ENCODE measurements around the gene ARHGAP27.

The ARHGAP27 gene

DNA sequence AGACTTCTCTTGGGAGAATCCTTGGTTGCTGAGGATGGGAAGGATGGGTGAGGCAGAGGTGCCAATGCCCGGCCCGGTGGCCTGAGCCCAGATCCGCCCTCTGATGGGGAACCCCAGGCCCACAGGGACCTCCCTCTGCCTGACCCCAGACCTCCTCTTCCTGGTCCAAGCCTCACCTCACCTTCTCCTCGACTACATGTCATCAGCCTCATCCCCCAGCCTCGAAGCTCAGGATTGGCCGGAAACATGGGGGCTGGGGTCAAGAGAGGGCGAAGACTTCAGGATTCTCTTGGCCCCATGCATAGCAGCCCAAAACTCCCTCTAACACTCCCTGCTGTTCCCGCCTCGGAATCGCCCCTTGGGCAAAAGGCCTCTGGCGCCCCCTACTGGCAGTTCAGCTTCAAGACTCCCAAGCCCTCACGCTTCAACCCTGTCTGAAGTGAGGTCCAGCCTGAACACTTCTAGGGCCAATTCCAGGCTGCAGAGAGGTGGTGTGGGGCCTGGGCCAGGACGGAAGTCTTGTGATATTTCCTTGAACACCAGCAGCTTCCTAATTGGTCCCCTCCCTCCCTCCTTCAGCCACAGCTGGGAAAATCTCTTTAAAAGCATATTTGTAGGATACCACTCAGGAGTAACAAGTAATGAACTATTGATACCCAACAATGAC lies 47.2 kb downstream of the ARHGAP27 start:
- DNase-seq (ENCODE audit: low read depth in 2 of 2) = peak; percentile 78 to 92

DNA sequence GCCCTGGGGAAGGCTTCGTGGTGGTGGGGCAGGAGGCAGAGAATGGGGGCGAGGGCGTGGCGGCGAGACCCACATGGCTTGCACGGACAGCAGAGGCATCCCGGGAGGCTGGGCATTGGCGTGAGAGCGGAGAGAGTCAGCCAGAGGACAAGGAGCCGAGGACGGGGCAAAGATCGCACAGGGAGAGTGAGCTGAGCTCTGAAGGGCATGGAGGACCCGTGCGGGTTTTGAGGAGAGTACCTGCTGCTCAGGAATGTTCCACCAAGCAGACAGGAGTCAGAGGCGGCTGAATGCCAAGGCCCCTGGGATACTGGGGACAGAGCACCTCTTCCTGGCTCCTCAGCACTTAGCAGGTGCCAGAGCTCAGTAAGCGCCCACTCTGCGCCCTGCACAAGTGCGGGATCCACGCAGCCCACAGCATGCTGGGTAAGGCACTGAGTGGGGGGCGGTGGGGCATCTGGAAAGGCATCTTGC lies 47.8 kb downstream of the ARHGAP27 start:
- DNase-seq (ENCODE audit: low read depth in 2 of 2) = no peak

DNA sequence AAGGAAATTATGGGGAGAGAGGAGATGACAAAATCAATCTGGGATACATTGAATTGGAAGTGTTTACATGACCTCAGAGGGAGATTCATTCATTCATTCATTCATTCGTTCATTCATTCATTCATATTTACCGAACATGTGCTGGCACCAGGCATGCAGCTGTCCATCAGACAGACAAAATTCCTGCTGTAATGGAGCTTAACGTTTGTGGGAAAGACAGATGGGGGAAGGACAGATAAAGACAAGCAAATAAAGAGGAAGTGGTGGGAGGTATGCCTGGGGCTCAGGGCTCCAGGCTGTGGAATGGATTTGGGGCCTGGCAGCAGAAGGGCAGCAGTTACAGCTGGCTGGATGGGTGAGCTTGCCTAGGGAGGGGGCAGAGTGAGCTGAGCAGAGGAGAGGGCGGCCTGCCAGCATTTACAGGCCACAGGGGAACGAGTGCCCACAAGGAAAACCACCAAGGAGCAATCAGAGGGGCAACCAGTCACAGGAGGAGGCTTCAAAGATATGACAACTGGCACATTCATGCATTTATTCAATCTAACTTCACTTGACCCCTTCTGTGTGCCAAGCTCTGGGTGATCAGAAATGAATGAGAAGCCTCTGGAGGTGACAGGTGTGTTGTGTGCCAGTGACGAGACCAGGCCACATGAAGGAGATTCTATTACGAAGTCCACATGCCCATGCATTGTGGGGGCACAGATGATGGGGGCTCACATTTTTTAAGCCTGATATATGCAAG lies 48.5 kb downstream of the ARHGAP27 start:
- DNase-seq (ENCODE audit: low read depth in 2 of 2) = no peak

DNA sequence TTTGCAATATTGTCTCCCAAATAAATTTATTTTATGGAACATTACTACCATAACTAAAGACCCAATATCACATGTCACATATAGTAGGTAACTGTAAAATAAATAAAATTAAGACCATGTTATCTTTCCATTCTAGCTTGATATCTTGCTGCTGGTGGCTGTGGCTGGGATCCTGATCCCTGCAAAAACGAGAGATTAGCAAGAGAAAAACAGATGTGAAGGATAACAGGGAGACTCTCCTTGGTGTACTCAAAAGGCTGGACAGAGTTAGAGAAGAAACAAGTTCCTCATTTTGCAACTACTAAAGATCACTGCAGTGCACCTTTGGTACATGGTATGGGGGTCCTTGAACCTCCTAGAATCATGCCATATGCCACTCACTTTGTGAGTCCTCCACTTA lies 49.7 kb downstream of the ARHGAP27 start:
- no peak for DNase-seq (ENCODE audit: low read depth in 2 of 2)

DNA sequence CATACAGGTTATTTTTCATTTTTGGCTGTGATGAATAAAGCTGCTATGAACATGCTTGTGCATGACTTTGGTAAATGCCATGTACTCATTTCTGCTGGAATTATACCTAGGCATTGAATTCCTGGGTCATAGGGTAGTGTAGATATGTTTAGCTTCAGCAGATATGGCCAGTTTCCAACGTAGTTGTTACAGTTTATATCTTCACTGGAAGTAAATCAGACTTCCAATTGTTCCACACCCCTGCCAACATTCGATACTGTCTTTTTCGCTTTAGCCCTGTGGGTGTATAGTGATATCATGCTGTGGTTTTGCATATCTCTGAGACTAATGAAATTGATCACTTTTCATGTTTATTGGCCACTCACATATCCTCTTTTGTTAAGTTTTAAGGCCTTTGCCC lies 50.4 kb downstream of the ARHGAP27 start:
- DNase-seq (ENCODE audit: low read depth in 2 of 2) = no peak

DNA sequence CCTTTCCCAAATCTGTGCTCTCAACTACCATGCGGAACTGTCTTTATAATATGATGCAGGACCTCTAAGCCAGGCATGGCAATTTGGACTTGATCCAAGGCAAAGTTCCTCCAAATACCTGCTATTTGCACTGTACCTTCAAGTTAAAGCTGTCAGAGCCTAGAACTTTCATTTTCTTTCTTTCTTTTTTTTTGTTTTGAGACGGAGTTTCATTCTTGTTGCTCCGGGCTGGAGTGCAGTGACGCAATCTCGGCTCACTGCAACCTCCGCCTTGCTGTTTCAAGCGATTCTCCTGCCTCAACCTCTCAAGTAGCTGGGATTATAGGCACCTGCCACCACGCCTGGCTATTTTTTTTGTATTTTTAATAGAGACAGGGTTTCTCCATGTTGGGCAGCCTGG lies 51.7 kb downstream of the ARHGAP27 start:
- DNase-seq (ENCODE audit: low read depth in 2 of 2) = no peak

DNA sequence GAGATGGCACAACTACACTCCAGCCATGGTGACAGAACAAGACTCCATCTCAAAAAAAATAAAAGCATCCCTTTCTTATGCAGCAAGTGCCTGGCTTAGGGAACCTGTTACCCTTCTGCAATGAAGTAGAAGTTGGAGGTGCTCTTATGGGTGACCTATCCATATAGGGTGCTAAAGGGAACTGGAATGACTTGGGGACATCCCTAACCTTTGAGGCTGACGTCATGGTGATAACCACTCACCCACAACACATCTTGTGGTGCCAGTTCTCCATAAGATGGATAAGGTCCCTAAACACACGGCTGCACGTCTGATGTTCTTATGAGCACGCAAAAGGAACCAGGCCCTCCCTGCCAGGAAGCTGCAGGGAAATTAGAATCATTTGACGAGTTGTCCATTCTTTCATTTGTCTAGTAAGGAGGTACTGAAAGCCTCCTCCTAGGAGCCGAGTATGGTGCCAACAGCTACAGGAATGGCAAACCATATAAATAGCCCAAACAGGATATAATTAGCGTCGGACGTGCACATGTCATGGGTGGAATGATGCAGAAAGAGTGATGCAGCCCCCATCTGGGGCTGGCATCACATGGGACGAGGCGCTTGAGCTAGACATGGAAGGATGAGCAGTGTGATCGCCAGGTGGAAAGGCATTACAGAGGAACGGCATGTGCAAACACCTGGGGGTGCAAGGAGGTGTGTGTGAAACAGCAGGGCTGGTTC lies 52.5 kb downstream of the ARHGAP27 start:
- DNase-seq (ENCODE audit: low read depth in 2 of 2) = no peak

DNA sequence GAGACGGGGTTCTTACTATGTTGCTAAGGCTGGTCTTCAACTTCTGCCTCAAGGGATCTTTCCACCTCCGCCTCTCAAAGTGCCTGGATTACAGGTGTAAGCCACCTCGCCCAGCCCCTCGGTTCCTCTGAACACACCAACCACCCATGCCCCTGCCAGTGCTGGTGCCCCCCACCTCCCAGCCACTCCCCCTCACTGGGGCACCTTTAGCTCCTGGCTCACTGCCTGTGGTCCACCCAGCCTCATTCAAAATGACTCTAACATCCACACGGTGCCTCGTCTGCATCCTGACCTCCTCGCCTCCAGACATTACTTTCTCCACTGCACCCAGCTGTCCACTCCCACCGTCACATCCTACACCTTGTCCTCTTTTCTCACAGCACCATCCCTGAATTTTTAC lies 55.3 kb downstream of the ARHGAP27 start:
- no peak for DNase-seq (ENCODE audit: low read depth in 2 of 2)

DNA sequence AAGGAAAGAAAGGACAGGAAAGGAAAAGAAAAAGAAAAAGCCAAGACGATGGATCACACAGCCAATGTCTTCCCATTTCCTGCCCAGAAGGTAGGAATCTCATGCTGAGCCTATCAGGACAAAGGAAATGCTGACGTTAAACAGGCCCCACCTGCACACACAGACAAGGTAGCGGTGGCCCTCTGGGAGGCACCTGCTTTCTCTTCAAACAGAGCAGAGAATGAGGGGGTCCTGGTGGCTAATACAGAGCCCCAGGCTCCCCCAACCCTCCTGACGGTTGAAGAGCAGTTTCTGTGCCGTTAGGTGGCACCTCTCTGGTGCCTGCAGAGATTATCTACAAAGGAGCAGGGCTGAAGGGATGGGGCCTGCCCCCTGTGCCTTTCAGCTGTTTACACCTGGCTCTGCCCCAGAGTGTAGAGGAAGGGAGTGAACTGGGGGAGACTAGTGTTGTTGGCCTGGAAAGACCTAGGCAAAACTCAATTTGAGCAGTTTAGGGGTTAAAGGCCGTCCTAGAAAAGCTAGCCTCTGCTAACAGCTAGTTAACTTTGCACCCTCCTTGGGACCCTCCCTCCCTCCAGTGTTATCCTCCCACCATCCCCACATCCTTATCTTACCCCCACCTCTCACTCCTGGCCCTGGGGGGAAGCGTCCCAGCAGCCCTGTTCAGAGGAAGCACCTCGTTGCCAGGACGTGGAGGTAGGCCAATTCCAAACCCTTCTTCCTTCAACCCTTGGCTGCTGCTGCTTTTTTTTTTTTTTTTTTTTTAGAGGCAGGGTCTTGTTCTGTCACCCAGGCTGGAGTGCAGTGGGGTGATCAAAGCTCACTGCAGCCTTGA lies 56.3 kb downstream of the ARHGAP27 start:
- no peak for DNase-seq (ENCODE audit: low read depth in 2 of 2)

DNA sequence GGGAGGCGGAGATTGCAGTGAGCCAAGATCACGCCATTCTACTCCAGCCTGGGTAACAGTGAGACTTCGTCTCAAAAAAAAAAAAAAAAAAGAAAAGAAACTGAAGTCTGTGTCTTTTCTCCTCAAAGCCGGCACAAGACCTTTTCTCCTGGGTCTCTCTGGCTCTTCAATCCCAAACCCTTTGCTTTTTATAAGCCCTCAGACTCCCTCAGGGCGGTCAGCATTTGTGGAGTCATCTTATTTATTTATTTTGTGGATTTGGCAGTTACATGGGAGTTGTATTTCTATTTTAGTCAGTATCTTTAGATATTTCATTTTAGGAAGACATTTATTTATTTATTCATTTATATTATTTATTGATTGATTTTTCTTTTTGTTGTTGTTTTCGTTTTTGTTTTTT lies 58.2 kb downstream of the ARHGAP27 start:
- DNase-seq (ENCODE audit: low read depth in 2 of 2) = no peak

DNA sequence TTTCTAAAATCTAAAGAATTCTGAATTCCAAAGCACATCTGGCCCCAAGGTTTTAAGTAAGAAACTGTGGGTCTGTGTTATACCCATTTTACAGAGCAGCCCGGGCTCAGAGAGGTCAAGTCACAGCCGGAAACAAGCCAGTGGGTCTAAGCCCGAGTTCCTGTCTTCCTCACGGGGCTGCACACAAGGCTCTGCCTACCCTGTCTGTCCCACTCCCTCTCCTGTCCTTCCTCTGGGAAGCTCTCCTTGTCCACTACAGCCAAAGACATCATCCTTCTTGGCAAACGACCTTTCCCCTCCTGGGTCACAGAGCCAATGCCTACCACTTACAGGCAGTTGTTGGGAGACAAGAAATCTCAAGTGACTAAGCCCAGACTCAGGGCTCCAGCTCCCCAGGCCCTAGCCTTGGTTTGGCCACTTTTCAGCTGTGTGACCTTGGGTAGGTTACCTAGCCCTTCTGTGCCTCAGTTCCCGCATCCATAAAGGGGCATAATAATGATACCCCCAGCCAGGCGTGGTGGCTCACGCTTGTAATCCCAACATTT lies 60.3 kb downstream of the ARHGAP27 start:
- no peak for DNase-seq (ENCODE audit: low read depth in 2 of 2)

DNA sequence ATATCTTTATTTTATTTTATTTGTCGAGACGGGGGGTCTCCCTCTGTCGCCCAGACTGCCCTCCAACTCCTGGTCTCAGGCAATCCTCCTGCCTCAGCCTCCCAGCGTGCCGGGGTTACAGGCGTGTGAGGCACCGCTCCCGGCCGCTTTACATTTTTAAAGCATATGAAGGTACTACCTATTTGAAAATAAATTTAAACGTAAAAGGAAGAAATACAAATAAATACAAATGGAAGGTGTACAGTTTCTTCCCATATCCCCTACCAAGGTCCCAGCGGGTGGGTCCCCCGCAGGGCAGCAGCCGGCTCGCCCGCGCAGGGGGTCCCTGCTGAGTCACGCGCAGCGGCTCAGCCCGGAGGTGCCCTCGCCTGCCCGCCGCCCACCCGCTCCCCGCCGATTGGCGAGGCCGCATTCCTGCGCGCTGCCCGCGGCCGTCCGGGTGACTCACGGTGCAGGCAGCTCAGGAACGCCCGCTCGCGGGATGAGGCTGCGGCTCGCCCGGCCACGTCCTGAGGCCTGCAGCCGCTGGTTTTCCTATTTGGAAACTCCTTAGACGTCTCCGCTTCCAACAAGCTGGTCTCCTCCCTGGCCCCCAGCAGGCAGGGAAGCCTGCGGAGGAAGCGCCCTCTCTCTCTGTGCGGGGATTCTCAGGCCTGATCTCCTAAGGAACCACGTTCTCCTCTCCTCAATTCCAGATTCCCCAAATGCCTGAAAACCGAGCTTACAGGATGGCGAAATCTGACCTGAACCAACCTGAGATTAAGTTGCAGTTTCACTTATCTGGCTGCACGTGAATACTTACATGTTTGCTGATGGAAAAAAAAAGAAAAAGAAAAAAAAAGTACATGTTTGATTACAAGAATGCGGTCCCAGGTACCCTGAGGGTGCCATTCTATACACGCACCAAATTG lies 61.0 kb downstream of the ARHGAP27 start:
- DNase-seq (ENCODE audit: low read depth in 2 of 2) = no peak

DNA sequence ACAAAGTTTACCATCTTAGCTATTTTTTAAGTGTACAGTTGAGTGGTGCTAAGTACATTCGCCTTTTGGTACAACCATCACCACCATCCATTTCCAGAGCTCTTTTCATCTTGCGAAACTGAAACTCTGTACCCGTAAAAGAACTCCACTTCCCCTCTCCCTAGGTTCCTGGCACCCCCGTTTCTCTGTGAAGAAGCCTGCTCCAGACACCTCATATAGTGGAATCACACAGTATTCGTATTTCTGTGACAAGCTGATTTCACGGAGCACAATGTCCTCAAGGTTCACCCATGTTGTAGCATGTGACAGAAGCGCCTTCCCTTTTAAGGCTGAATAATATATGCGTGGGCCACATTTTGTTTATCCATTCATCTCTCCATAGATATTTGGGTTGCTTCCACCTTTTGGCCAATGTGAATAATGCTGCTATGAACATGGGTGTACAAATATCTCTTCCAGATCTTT lies 61.7 kb downstream of the ARHGAP27 start:
- no peak for DNase-seq (ENCODE audit: low read depth in 2 of 2)

DNA sequence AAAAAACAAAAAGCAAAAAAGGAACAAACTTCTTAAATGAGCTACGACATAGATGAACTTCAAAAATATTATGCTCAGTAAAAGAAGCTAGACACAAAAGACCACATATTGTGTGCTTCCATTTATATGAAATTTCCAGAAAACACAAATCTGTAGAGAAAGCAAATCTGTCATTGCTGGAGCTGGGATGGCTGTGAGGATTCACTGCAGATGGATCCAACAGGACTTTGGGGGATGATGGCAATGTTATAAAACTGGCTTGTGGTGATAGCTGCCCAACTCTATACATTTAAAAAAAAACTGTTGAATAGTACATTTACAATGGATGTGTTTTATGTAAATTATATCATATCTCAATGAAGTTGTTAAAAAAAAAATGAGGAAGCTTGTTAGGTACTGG lies 63.2 kb downstream of the ARHGAP27 start:
- no peak for DNase-seq (ENCODE audit: low read depth in 2 of 2)

DNA sequence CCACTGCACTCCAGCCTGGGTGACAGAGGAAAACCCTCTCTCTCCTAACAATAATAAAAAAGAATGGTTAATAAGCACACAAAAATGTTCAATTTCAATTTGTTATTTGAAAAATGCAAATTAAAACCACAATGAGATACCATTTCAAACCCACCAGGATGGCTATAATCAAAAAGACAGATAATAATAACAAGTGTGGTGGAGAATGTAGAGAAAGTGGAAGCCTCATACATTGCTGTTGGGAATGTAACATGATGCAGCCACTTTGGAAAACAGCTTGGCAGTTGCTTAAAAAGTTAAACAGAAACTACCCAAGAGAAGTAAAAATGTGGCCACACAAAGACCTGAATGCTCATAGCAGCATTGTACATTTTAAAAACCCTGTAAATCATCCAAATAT lies 64.0 kb downstream of the ARHGAP27 start:
- DNase-seq (ENCODE audit: low read depth in 2 of 2) = no peak

DNA sequence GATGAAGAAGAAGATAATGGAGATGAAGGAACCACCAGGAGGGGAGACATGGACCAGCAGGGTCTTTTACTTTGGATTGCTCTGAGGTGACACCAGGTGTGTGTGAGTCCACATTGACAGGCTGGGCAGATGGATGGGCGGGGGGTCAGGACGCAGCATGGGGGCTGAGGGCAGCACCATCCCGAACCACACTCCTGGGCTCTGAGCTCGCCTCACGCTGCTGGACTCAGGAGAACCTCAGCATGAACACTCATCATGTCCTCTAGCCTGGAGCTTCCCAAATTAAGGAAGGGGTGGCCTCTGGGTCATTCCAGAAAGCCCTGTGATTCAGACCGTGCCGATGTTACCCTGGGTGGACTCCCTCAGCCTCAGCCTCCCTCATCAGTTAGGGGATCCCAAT lies 65.5 kb downstream of the ARHGAP27 start:
- DNase-seq (ENCODE audit: low read depth in 2 of 2) = no peak

DNA sequence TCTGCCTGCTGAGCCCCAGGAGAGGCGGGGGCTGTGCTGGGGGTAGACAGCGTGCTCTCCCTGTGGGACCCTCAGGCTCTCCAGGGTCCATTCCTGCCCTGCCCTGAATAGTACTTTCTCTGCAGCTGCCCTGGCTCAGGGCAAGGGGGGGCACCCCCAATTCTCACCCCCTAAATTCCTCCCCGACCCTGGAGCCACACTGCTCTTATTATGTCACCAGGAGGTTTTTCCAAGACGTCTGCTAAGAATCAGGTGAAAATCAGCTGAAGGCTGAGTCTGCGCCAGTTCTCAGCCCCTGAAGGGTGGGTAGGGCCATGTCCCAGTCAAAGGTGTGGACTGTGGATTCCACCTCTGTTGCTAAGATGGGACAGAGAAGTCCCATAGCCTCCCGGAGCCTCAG lies 66.0 kb downstream of the ARHGAP27 start:
- no peak for DNase-seq (ENCODE audit: low read depth in 2 of 2)

DNA sequence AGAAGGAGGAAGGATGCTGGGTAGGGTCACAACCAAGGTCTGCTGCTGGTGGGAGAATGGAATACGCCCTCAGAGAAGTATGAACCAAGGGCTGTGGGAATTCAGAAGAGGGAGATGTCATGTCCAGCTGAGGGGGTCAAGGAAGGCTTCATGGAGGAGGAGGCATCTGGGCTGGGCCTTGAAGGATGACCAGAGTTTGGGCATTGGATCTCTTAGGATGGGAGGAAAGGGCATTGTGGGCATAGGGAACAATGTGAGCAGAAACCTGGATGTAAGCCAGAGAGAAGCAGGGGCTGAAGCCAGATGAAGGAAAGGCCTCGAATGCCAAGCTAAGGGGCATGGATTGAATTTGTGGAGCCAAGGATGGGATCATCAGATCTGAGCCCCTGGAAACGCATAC lies 66.6 kb downstream of the ARHGAP27 start:
- no peak for DNase-seq (ENCODE audit: low read depth in 2 of 2)

DNA sequence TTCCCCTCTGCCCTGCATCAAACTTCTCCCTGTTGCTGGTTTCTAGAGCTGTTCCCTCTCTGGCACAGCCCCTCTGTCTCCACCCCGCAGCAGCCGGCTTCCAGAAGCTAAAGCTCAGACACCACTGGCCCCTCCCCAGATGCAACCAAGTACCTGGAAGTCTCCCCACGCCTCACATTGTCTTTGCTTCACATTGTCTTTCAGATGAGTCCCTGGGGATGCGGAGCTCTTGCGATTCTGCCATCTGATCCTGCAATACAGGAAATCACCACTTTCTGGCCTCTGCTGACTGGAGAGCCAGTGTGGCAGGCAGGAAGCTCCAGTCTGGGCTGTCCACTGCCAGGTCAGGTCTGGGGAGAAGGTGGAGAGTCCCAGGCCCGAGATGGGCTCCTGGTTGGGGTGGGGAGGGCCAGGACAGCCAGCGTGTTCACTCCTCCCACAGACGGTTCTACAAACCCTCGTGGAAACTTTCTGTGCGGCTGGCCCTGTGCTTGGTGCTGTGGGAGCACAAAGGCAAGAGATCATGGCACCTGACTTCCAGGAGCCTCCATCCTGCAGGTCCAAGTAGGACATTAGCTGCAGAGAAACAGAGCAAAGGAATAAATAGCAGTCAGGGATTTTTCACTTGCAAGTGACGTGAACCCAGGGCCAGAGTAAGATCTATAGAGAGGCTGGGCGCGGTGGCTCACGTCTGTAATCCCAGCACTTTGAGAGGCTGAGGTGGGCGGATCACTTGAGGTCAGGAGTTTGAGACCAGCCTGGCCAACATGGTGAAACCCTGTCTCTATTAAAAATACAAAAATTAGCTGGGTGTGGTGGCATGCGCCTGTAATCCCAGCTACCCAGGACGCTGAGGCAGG lies 67.9 kb downstream of the ARHGAP27 start:
- no peak for DNase-seq (ENCODE audit: low read depth in 2 of 2)

DNA sequence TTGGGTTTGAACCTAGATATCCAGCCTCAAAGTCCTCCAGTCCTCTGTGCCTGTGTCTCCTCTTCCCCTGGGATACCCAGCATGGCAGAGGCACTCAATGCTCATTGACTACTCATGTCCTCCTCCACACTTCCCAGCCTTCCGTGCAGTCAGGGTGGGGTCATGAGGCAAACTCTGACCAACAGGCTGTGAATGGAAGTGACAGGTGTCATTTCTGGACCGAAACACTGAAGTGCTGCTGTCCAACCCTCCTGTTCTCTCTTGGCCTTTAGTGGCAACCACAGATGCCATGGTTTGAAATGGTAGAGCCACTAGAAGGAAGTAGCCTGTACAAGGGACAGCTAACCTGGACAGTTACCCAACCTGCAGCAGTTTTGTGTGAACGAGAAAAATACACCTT lies 69.2 kb downstream of the ARHGAP27 start:
- no peak for DNase-seq (ENCODE audit: low read depth in 2 of 2)
